Esophagus muscularis mucosa (tissue), 4 donors: ENCODE data around the gene SSMEM1. TPM values are rescaled to one million over a fixed set of nuclear protein-coding genes. Genes with fewer than 3 reads are reported as not detected.
"Not testable (repeated sequence)": the region's sequence is repeated elsewhere in the genome, so short reads cannot be mapped to it uniquely, and the experiment has no call there.

Experiments used
- DNase-seq: peaks from one replicate; pipeline ENCODE4 v3.0.0-alpha.2; 2017; ENCODE audit errors: extremely low spot score
- H3K27ac ChIP-seq, 4 donors: fragments of 200-600 bp; sonication (generic); replicated peaks in 1 of 4; 1 replicate in 3 of 4; 2 replicates in 1 of 4; pipeline ENCODE4 v1.5.1; 2016 to 2019; ENCODE audit warnings: mild to moderate bottlenecking in 1 of 4
- H3K27me3 ChIP-seq, 4 donors: fragments of 200-600 bp; sonication (generic); one replicate each; pipeline versions ENCODE4 v1.5.1 to v1.6.0; 2016 to 2019
- H3K36me3 ChIP-seq, 4 donors: fragments of 200-600 bp; sonication (generic); one replicate each; pipeline ENCODE4 v1.5.1; 2016 to 2019
- H3K4me1 ChIP-seq, 4 donors: fragments of 200-600 bp; sonication (generic); one replicate each; pipeline ENCODE4 v1.5.1; 2016 to 2019
- H3K4me3 ChIP-seq, 4 donors: fragments of 200-600 bp; sonication (generic); 1 replicate in 2 of 4; 2 replicates in 2 of 4; pipeline ENCODE4 v1.5.1; 2016 to 2019; ENCODE audit warnings: mild to moderate bottlenecking in 4 of 4, moderate library complexity in 1 of 4
- H3K9me3 ChIP-seq, 4 donors: fragments of 200-600 bp; sonication (generic); 1 replicate in 3 of 4; 2 replicates in 1 of 4; pipeline ENCODE4 v1.5.1; 2016 to 2019
- CTCF ChIP-seq, 3 experiments: fragments of 200-600 bp in 2 of 3; fragments of 450-650 bp in 1 of 3; sonication (generic) in 2 of 3; IDR thresholded peaks; one replicate each; pipeline ENCODE4 v1.5.1; 2017 to 2019; ENCODE audit warnings: antibody characterized with exemption in 3 of 3, mild to moderate bottlenecking in 2 of 3, moderate library complexity in 1 of 3
- EP300 ChIP-seq: sonication (generic); formaldehyde crosslinking; IDR thresholded peaks from one replicate; pipeline ENCODE4 v1.6.1; 2017; ENCODE audit warnings: antibody characterized with exemption
- POLR2A ChIP-seq: fragments of 450-650 bp; IDR thresholded peaks from one replicate; pipeline ENCODE4 v1.6.1; 2017; ENCODE audit warnings: antibody characterized with exemption, moderate library complexity, mild to moderate bottlenecking, low read depth
- POLR2AphosphoS5 ChIP-seq, 2 donors: sonication (generic); formaldehyde crosslinking; IDR thresholded peaks; one replicate each; pipeline ENCODE4 v1.6.1; 2017; ENCODE audit warnings: antibody characterized with exemption in 2 of 2
- whole genome bisulfite sequencing: methylation state at CpG from one replicate; pipeline ENCODE4 v1.1.5; 2018; 5-methylcytosine and 5-hydroxymethylcytosine counted together
- intact Hi-C: fragments of 100-400 bp; cut with DNase I; formaldehyde crosslinking; loops from one replicate; pipeline ENCODE4 v1.15.1; 2023
- total RNA-seq, 4 donors: library from RNA; depleted of rRNA; stranded (reverse); fragments of >200 nt; gene quantifications; one replicate each; pipeline versions ENCODE4 v1.1.0 to v1.2.1, GENCODE V29; 2016

The SSMEM1 gene
- total RNA-seq, 4 donors from 2014 or later = not detected

DNA sequence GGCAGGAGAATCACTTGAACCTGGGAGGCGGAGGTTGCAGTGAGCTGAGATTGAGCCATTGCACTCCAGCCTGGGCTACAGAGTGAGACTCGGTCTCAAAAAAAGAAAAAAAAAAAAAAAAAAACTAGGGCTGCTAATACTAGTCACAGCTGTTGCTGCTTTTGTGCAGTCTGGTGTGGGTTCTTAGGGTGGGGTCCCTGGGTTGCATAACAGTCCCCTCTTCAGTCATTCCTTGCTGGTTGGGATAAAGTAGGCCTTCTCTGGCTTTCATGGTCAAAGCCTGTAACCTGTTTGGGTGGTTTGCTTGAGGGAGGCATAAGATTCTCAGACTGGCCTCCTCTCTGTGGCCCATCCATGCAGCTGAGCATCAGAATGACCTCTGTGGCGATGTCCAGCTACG lies 14.1 kb downstream of the SSMEM1 start:
- no peak for DNase-seq
- Histone ChIP-seq H3K27ac (no peak overlapping the region), H3K36me3 (no peaks in the 10 kb centered on the region), H3K27me3 (no peaks in the 10 kb centered on the region), H3K9me3 (no peaks in the 10 kb centered on the region), H3K4me1 (no peaks in the 10 kb centered on the region), H3K4me3 (no peak overlapping the region)
- TF ChIP-seq CTCF (IDR thresholded peaks at IDR 0.05) = no peak
- TF ChIP-seq POLR2A = no peak
- TF ChIP-seq EP300 = no peak
- TF ChIP-seq POLR2AphosphoS5 (IDR thresholded peaks at IDR 0.05) = no peak
- WGBS = 100% methylated on average over 4 of the region's 4 CpGs
- intact Hi-C loops = no loop called here

DNA sequence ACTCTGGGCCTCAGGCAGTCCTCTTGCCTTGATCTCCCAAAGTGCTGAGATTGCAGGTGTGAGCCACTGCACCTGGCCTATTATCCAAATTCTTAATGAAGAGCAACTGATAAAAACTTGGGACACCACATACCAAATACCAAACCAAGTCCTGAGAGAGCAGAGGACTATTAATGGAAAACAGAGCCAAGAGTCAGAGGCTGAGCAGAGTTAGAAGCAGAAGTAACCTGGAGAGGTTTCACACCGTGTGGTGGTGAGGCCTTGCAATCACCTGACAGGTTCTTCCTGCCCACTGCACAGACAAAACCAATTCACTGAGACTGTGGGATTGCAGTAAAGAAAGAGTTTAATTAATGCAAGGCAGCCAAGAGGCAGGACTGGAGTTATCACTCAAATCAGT lies 16.0 kb downstream of the SSMEM1 start:
- no peaks in the 10 kb centered on the region for H3K27me3 ChIP-seq
- WGBS = 85% methylated on average over 1 of the region's 1 CpG
- H3K4me3 ChIP-seq = no peak overlapping the region
- H3K9me3 ChIP-seq = no peaks in the 10 kb centered on the region
- H3K36me3 ChIP-seq = no peaks in the 10 kb centered on the region
- H3K27ac ChIP-seq = no peak overlapping the region
- TF ChIP-seq POLR2AphosphoS5 (IDR thresholded peaks at IDR 0.05) (no peak), EP300 (no peak), POLR2A (no peak), CTCF (IDR thresholded peaks at IDR 0.05) (no peak)
- intact Hi-C loops = no loop called here
- peaks cover 4 to 12% (median 11%) of the 10 kb centered on the region in 4 donors for H3K4me1 ChIP-seq
- no peak for DNase-seq

GRCh38 chr7:130224210-130224609 lies 16.6 kb downstream of the SSMEM1 start:
- H3K27ac ChIP-seq = no peak overlapping the region
- 91% methylated on average over 5 of the region's 5 CpGs for WGBS
- no peak for TF ChIP-seq POLR2AphosphoS5 (IDR thresholded peaks at IDR 0.05)
- TF ChIP-seq CTCF (IDR thresholded peaks at IDR 0.05) = no peak
- no peak for TF ChIP-seq EP300
- no peak for TF ChIP-seq POLR2A
- H3K36me3 ChIP-seq = no peaks in the 10 kb centered on the region
- no peaks in the 10 kb centered on the region for H3K9me3 ChIP-seq
- no peaks in the 10 kb centered on the region for H3K27me3 ChIP-seq
- intact Hi-C loops = no loop called here
- peaks cover 4 to 17% (median 15%) of the 10 kb centered on the region in 4 donors for H3K4me1 ChIP-seq
- H3K4me3 ChIP-seq = no peak overlapping the region
- DNase-seq = no peak

- H3K9me3 ChIP-seq, H3K27me3 ChIP-seq, intact Hi-C loops, H3K4me3 ChIP-seq, H3K36me3 ChIP-seq, DNase-seq, H3K27ac ChIP-seq: not testable (repeated sequence)
- WGBS = 73% methylated on average over 3 of the region's 3 CpGs
- peaks cover 4 to 18% (median 15%) of the 10 kb centered on the region in 4 donors for H3K4me1 ChIP-seq
These were observed 17.3 kb downstream of the SSMEM1 start for GRCh38 chr7:130224923-130225322.

DNA sequence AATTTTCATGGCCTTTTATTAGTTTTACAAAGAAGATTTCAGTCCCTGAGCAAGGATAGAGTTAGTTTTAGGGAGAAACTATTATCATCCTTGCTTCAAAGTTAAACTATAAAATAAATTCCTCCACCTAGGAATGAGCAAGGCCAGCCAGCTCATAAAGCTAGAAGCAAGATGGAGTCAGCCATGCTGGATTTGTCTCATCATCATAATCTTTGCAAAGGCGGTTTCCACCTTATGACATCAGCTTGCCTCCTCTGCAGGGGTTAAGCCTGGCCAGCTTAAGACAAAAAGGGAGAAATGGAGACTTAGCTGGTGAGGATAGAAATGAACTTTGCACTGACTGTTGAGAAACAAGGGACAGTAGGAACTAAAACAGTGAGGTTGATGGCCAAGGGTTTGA lies 18.7 kb downstream of the SSMEM1 start:
- intact Hi-C loops = no loop called here
- no peak for DNase-seq
- Histone ChIP-seq H3K9me3 (no peaks in the 10 kb centered on the region), H3K4me3 (no peak overlapping the region), H3K4me1 (peaks cover 4 to 18% (median 15%) of the 10 kb centered on the region in 4 donors), H3K36me3 (no peaks in the 10 kb centered on the region), H3K27ac (no peak overlapping the region), H3K27me3 (no peaks in the 10 kb centered on the region)
- TF ChIP-seq CTCF (IDR thresholded peaks at IDR 0.05) (no peak), POLR2A (no peak), POLR2AphosphoS5 (IDR thresholded peaks at IDR 0.05) (no peak), EP300 (no peak)
- 86% methylated on average over 1 of the region's 1 CpG for WGBS
